Heart left ventricle (tissue), 13 donors: ENCODE results near the gene TP53RK.

ENCODE experiments used
- CTCF ChIP-seq, 12 donors: fragments of 200-600 bp; sonication (generic) in 4 of 12; IDR thresholded peaks; one replicate each; pipeline versions ENCODE4 v1.5.0 to v1.8.0; 2018 to 2022; ENCODE audit warnings: antibody characterized with exemption in 12 of 12, mild to moderate bottlenecking in 5 of 12
- POLR2A ChIP-seq, 2 donors: fragments of 450-650 bp; IDR thresholded peaks; one replicate each; pipeline ENCODE4 v1.6.1; 2017; ENCODE audit warnings: antibody characterized with exemption in 2 of 2, mild to moderate bottlenecking in 2 of 2, moderate library complexity in 2 of 2
- donor health status: ischemic (EF 13 %, LVEDD 7.1; RV severe dilation, severe dysfunction).
- donor health status: DM: no; HTN: yes; CAD: no.
- donor health status: DM: no; HTN: no; CAD: no.
- donor health status: ischemic (EF 25% LVEDD 6.9; RV normal size, moderate dysfunction).
- donor health status: ischemic (EF 25% LVEDD 5.7; RV mildly dilated, moderate dysfunction).
- donor health status: ischemic (EF 35%, LVEDD 5.7; RV mildly dilated, moderate dysfunction).
- donor health status: nonischemic (EF 11% LVEDD 7.7; RV severe dilation, severe dysfunction).
- donor health status: DM: yes; HTN: yes; CAD: no.
- donor health status: PGD.
- donor health status: ischemic (EF 29% LVEDD 5.4; RV normal size, mild dysfunction).
- donor health status: nonischemic (EF 23%, LVEDD 6.1; RV moderate dilation, normal function).

- no peak for TF ChIP-seq POLR2A (IDR thresholded peaks at IDR 0.05)
- no peak for TF ChIP-seq CTCF (IDR thresholded peaks at IDR 0.05)
Observed at GRCh38 chr20:46666818-46667515, 22.3 kb downstream of the TP53RK start.
